Hematopoietic multipotent progenitor cell treated with erythropoietin and hydrocortisone succinate and interleukin-3 and kit ligand, for 6 days (in vitro differentiated cells): ENCODE data around the gene UBAC1.
A peak's percentile ranks its signal among the peaks of the same experiment; 100 is the strongest.
"Not testable (repeated sequence)": the region's sequence is repeated elsewhere in the genome, so short reads cannot be mapped to it uniquely, and the experiment has no call there.

Experiments
- DNase-seq: peaks from one replicate; pipeline ENCODE4 v3.0.0-alpha.2; 2015

Gene UBAC1

GRCh38 chr9:135956802-135957174, 4.4 kb downstream of the UBAC1 start:
- no peak for DNase-seq

- no peak for DNase-seq
Measured at GRCh38 chr9:135955934-135956801, 5.0 kb downstream of the UBAC1 start.

GRCh38 chr9:135952664-135953206, 8.4 kb downstream of the UBAC1 start:
- no peak for DNase-seq

- DNase-seq = peak; percentile 98
Measured at GRCh38 chr9:135951889-135952663, 9.1 kb downstream of the UBAC1 start.

GRCh38 chr9:135951310-135951709, 9.9 kb downstream of the UBAC1 start:
- not testable (repeated sequence) for DNase-seq

- DNase-seq = not testable (repeated sequence)
Measured at GRCh38 chr9:135950841-135951240, 10.3 kb downstream of the UBAC1 start.

GRCh38 chr9:135950135-135950682, 11.0 kb downstream of the UBAC1 start:
- DNase-seq = peak; percentile 97

GRCh38 chr9:135949501-135950134, 11.6 kb downstream of the UBAC1 start:
- DNase-seq = no peak

- no peak for DNase-seq
Measured at GRCh38 chr9:135948968-135949367, 12.2 kb downstream of the UBAC1 start.

- no peak for DNase-seq
Measured at GRCh38 chr9:135948446-135948845, 12.7 kb downstream of the UBAC1 start.

- no peak for DNase-seq
Measured at GRCh38 chr9:135947582-135947981, 13.6 kb downstream of the UBAC1 start.

GRCh38 chr9:135947105-135947504, 14.1 kb downstream of the UBAC1 start:
- not testable (repeated sequence) for DNase-seq

- no peak for DNase-seq
Measured at GRCh38 chr9:135946392-135946994, 14.7 kb downstream of the UBAC1 start.

- no peak for DNase-seq
Measured at GRCh38 chr9:135945969-135946368, 15.2 kb downstream of the UBAC1 start.

GRCh38 chr9:135944444-135945252, 16.5 kb downstream of the UBAC1 start:
- no peak for DNase-seq

- not testable (repeated sequence) for DNase-seq
Measured at GRCh38 chr9:135943604-135944003, 17.6 kb downstream of the UBAC1 start.

- no peak for DNase-seq
Measured at GRCh38 chr9:135941288-135941995, 19.7 kb downstream of the UBAC1 start.

- DNase-seq = peak; percentile 66
Measured at GRCh38 chr9:135939351-135940265, 21.6 kb downstream of the UBAC1 start.
